Measurements from ENCODE around the gene DNLZ. TPM values are rescaled to one million over a fixed set of nuclear protein-coding genes. Genes with fewer than 3 reads are reported as not detected.

Gene DNLZ
- total and polyA plus RNA-seq, 9 of the 15 experiments (the other 6 are each of a cell fraction or from before 2014, with no cell fraction given), result 0.17 to 44.6 (median 3.4) TPM

- TF ChIP-seq POLR3G (IDR thresholded peaks at IDR 0.05; ENCODE audit: extremely low read depth, insufficient read length, insufficient replicate concordance), result no peak
- no peak for TF ChIP-seq RNF219 (CRISPR knock-in tag; IDR thresholded peaks at IDR 0.05)
- no peak; the same call in 1 of the 2 replicates for TF ChIP-seq HMGXB4 (CRISPR knock-in tag; IDR thresholded peaks at IDR 0.05)
- no peak for TF ChIP-seq MITF (IDR thresholded peaks at IDR 0.05)
- peak; percentile 64 for TF ChIP-seq CHD1 (IDR thresholded peaks at IDR 0.05; ENCODE audit: low read length)
- TF ChIP-seq NR3C1 (CRISPR knock-in tag; IDR thresholded peaks at IDR 0.05), result no peak
- TF ChIP-seq SUPT5H (IDR thresholded peaks at IDR 0.05), result peak; percentile 96
- TF ChIP-seq YBX1 (IDR thresholded peaks at IDR 0.05), result no peak
- no peak for TF ChIP-seq ARID4B (CRISPR knock-in tag; IDR thresholded peaks at IDR 0.05)
- TF ChIP-seq CXXC5 (CRISPR knock-in tag; IDR thresholded peaks at IDR 0.05), result peak; percentile 80
- no peak for TF ChIP-seq CBX8 (IDR thresholded peaks at IDR 0.05; ENCODE audit: borderline replicate concordance, extremely low read depth, low read depth, low read length, poor library complexity, severe bottlenecking)
- no peak for TF ChIP-seq IFI16 (CRISPR knock-in tag; IDR thresholded peaks at IDR 0.05)
- peak; percentile 41 for TF ChIP-seq JUND (IDR thresholded peaks at IDR 0.05; ENCODE audit: borderline replicate concordance, low read depth, low read length)
- no peak; the same call in 2 of the 3 replicates for TF ChIP-seq JUND (tag; IDR thresholded peaks at IDR 0.05; ENCODE audit: borderline replicate concordance, low read depth, low read length)
- TF ChIP-seq RBM22 (IDR thresholded peaks at IDR 0.05; ENCODE audit: low read depth, low read length, poor library complexity, severe bottlenecking), result no peak
- peak; percentile 97 for TF ChIP-seq GABPB1 (CRISPR knock-in tag; IDR thresholded peaks at IDR 0.05)
These were observed 47.1 kb upstream of the DNLZ start, which contains the start of the genes ENTR1 and PMPCA (continued) for GRCh38 chr9:136410500-136411287.

All from K562 (cell line).